Fibroblast of peridontal ligament (primary cell): ENCODE measurements around the gene HOXB3.
A peak's percentile ranks its signal among the peaks of the same experiment; 100 is the strongest.

Source experiments
- DNase-seq: peaks from one replicate; pipeline ENCODE4 v3.0.0-alpha.2; 2010; ENCODE audit errors: extremely low read depth

The HOXB3 gene

DNA sequence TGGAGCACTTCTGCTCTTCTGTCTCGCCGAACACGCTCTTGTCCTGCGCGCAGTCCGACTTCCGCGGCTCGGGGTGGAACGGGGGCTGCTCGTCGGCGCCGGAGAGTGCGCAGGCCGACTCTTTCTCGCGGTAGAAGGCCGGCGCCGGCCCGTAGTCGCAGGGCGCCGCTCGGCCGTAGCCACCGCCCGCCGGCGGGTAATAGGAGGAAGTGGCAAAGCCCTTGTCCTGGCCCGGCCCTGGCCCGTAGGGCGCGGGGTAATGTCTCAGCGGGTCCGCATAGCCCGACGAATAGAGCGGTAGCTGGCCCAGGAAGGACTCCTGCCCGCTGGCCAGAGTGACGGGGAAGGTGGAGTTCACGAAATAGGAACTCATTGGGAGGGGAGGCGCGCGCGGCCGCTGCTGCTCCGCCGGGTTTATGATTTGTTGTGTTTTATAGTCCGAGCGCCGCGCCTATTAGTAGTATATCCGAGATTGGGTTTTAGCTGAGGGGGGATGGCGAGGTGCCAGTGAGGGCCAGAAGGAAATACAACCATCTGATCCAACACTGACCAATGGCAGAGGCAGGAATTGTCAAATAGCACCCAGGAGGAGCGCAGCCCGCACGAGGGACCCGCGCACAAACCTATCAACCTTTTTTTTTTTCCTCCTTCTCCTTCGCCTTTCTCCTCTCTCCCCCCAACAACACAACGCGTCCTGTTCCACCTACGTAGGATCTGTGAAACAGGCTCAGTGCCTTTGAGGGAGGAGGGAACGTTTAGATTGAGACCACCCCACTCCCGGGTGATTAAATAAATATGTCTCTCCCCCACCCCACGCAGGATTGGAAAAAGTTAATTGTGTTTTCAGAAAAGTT lies 8.0 kb upstream of the HOXB3 start:
- DNase-seq = no peak

DNA sequence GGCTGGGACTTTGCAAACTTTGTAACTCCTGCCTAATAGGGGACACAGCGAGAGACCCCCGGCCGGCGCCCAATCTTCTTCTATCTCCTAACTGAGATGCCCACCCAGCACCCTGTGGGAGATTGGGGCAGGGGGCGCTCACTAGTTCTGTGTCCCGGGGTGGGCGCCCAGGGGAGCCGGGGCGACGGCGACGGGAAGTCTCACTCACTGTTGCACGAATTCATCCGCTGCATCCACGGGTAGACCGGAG lies 7.4 kb upstream of the HOXB3 start:
- DNase-seq = no peak

DNA sequence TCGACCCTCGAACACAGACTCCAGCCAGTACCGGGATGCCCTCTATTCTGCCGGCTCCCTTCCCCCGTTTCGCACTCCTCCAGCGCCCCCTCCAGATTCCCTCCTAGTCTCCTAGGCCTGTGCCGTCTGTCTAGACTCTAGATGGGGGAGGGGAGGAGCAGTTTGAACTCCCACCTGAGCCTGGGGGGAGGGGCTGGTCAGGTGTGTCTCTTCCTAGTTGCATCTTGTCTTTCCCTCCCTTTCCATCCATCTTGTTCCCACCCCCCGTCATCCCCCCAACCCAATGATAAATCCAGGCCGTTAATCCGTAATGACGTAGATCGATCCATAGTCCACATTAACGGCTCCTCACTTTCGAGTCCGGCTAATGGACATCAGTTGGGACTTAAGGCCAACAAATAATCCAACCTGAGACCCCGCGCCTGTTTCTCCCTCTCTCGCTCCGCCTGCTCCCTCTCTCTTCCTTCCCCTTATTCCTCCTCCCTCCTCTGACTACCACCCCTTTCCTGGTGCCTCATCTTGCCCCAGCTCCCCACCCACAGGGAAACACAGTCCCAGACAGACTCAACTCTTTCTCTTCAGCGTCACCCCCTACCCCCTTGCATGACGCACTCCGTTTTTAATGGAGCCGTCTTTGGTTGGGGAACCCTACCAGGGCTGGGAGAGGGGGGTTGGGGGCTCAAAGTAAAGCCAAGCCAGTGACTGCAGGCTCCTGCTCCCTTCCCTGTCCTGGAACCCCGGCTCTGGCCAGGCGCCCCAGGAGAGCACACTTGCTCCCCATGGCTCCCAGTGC lies 6.9 kb upstream of the HOXB3 start:
- no peak for DNase-seq

DNA sequence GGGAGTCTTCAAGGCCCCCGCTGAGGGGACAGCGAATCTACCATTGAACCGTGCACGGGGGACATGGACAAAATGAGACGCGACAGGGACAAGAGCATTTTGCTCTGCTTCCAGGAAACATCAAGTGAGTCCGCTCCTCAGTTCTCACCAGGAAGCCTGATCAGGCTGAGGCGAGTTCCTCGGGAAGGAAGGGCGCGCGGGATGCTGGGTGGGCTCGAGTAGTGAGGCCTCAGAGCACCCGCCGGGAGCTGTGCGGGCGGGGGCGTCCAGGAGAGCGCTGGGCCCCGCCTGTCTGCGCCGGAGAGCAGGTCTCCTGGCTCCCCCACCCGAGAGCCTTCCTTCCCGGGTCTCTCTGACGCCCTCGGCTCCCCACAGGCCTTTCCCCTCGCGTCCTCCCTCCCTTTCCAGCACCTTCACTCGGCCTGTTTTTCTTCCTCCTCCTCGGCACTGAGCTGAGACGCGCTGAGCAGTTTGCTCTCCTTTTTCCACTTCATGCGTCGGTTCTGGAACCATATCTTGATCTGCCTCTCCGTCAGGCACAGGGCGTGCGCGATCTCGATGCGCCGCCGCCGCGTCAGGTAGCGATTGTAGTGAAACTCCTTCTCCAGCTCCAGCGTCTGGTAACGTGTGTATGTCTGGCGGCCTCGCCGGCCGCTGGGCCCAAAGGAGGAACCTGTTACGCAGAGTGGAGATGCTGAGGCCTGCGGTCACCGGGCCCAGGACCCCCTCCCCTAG lies 6.1 kb upstream of the HOXB3 start:
- no peak for DNase-seq

DNA sequence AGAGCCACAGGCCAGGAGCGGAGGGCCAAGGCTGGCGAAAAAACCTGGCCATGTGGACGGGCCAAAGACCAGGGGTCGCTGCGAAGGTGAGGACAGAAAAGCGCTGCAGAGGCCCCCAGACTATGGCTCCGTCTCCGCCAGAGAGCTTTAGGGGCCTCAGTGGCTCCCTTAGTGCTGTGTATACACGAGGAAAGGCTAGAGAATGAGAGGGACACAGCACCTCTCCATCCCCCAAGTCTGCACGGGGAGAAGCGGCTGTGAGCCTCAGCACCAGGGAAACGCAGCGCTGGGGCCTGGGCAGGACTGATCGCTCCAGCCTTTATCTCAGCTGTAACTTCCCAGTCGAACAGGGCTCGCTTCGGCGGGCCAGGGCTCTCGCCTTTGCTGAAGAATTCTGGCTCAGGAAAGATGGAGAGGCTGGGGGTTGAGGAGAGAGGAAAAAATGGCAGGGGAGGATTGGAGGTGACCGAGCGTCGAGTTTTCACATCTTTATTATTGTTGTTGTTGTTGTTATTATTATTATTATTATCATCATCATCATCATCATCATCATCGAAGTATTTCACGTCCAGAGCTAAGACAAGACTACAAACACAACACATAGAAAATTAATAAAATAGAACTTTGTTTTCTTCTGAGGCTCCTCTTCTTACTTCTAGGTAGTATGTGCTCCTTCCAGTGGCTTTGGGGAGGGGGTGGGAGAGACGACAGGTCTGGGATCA lies 5.4 kb upstream of the HOXB3 start:
- DNase-seq = no peak

DNA sequence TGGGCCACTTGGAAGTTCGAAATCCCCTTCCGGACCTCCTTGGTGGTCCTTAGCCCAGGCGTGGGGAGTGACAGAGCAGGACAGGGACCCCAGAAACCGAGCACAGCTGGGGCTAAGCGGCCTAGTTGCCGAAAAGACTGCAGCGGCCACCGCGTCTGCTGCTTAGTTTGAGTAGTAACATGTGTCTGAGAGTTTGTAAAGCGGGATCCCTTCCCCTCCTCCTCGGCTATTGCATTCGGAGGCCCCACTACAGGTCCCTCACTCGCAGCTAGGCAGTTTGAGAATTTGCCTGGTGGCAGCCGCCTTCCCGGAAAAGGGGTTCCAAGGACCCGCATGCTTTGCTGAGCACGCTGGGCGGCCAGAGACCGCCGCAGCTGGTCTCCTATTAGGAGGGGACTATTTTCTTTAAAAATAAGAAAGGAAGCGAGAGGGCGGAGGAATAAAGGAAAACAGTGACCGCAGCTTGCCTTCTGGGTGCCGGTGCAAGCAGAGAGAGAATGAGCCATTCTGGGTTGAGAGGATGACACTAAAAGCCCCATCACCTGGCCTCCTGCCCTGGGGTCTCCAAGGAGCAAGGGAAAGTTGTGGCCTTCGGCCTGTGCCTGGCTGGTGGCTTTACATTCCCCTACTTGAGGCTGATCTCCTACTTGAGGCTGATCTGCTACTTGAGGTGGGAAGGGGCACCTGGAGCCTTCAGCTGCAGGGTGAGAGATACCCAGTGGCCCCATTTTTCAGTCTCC lies 4.7 kb upstream of the HOXB3 start:
- DNase-seq = no peak

DNA sequence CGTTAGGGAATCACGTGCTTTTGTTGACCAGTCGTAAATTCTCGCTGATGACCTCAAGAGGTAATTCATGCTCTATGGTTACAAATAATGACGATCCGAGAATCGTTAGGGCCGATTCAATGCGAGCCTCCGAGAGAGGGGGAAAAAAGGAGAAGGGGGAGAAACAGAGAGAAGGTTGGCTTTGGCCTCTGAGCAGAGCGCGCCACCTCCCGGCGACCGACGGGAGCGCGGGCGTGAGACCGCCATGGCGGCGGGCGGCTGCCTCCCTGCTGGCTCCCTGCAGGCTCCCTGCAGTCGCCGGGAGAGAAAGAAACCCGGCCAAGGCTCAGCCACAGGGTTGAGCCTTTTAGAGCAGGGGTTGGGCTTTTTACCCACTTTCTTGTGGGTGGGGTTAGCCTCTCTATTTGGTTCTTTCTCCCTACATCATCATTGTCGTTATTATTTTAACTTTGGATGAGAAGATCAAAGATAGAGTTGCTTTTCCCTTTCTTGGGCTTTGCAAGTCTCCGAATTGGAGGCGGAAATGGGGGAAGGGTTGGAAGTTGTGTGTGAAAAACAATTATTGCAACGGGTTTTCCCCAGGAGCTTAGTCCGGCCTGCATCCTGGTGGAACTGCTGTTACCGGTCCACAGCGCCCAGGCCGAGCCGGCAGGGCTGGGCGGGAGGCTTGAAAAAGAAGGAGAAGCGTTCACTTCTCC lies 3.9 kb upstream of the HOXB3 start:
- DNase-seq = peak; percentile 37

DNA sequence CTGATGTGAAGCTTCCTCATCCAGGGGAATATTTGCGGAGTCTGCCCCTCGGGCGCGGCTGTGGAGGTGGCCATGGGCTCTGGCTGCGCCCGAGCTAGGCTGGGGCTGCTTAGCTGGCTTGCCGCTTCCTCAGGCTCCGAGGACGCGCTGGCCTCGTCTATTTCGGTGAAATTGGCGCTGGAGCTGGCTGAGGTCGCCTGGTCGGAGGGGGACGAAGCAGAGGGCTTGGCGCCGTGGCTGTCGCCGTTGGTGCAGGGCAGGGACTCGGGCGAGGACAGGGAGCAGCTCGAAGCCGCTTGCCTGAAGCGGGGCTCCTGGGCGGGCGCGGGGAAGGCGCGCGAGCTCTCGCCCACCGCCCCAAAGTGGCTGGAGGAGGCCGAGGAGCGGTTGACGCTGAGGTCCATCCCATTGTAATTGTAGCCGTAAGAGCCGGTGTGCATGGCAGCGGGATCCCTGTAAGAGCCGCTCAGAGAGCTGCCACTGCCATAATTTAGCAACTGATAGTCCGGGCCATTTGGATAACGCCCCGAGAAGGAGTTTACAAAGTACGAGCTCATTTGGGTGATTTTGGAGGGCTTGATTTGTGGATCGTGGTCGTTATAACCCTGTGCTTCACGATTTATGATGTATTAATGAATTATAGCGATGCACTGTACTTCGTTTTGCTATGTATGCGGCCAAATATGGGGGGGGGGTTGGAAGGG lies 3.2 kb upstream of the HOXB3 start, which contains the start of gene HOXB5:
Gene HOXB5, minus strand, starts transcription at position 654 of the 704 bp plus-strand sequence. Its CDS starts 97 bp downstream, at position 557.
- no peak for DNase-seq

DNA sequence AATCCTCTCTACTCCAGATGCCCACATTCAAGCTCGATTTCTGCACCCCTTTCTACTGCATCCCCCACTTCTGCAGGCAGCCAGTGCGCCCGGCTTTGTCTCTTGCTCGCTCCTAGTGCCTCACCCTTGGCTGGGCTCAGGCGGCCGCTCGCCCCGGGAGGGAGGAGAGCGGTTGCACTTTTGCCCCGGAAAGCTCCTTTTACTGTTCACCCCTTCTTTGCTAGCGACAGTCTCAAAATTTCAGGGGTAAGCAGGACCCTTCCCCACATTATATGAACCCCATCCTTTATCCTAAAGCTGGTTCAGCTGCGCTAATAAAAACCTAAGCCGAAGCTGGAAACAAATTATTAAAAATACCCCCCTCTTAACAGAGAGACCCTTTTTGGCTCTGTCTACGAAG lies 2.5 kb upstream of the HOXB3 start:
- DNase-seq = no peak

DNA sequence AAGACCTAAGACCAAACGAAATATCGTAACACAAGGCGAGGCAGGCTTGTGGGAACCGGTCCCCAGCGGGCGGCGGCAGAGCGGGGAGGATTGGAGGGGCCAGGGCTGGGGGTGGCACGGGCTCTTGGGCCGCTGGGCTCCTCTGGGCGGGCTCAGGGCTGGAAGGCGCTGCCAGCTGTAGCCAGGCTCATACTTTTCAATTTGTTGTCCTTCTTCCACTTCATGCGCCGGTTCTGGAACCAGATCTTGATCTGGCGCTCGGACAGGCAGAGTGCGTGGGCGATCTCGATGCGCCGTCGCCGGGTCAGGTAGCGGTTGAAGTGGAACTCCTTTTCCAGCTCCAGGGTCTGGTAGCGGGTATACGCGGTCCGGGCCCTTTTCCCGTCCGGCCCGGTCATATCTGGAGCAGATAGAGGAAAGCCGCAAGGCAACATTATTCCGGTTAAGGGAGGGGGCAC lies 2.0 kb upstream of the HOXB3 start:
- no peak for DNase-seq

DNA sequence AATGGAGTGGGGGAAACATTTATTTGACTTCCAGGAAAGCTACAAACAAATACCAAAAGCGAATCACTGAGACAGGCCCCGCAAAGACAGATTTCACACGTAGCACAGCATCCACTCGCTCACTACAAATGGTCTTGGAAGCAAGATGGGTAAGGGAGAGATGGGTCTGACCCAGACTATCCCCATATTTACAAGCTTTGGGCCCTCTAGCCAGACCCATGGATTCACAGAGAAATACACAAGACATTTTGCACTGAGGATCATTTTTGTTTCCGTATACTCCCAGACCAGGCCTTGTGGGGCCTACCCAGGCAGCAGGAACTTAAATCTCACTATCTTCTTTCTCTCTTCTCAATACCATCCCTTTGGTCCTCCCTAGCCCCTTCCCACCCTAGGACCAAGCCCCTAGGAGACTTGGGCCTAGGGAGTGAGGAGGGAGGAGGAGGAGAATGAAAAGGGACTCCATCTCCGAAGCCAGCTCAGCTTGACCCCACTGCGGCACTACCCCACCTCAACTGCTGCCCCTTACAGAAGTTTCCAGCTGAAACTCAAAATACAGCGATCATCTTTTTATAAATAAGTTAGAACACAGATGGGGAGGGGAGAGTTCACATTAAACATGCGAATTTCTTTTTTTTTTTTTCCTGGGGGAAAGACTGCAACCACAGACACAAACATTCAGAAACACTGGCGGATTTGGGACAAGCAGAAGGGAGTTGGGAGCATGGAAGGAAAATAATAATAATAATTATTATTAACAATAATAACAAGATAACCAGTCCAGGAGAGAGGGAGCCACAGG lies 1.4 kb upstream of the HOXB3 start:
- no peak for DNase-seq

DNA sequence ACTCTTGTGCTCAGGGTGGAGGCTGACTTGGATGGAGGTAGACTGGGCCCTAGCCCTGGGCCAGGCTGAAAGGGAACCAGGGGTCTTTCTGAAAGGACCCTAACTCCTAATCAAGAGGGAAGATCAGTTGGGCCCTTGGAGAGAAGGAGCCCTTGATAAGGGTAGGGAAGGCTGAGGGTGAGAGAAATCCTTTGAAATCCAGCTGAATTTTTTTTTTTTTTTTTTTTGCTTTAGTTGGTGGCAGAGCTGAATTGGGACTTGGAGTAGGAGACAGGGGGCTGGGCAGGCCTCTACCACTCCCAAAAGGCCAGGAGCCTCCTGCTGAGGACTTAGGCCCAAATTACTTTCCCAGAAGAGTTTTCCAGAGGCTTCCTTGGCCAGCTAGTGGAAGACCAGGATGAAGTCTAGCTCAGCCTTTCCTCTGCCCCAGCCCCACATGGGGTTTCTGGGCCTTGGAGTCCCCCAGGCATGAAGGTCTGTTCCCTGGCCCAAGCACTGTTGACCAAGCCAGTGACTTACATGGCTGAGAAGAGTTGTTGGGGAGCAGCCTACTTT lies 643 bp upstream of the HOXB3 start:
- no peak for DNase-seq

DNA sequence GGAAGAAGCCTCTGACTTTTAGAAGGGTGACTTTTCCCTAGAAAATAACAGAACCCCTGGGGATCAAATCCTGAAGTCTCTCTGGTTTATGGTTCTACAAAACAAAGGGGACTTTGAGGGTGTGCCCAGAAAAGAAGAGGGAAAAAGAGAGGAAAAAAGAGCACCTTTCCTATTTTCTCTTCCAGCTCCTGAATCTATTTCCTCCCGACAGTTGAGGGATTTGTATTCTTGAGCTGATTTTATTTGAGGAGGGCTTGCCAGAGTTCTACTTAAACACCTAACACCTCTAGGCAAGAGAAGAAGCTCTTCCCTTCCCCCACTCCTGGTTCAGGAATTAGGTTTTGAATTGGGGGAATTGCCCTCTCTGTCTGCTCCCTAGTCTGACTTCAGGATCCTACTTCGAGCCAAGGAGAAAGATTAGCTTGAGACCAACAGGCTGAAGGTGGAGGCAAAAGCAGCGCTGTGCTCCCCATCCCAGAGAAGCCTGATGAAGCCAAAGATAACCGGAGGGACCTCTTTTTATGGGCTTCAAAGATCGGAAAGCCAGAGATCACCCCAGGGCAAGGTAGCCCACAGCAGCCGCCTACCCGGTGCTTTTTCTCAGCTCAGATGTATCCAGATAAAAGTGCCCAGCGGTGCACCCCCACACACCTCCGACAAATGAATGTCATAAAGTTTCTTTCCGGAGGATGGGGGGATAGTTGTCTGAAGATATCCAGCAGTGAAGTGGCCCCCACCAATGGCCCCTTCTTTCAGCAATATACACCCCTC lies 796 bp downstream of the HOXB3 start:
- no peak for DNase-seq

DNA sequence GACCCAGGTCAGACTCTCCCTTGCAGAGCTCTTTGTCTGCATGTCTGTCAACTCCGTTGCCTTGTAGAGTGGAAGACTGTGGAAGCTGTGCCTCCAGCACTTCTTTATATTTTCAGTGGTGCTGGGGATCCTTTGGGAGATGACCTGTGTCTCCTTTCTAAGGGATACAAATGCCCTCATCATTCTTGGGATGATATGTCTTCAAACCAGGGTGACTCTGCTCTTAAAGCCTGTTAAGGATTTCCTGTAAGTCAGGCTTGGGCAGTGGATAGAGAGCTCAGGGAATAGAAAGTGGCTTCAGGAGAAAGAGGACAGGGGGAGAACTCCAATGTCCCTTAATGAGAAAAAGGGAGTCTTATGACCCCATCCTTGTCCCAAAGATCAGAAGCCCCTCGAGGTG lies 1.5 kb downstream of the HOXB3 start:
- DNase-seq = no peak

DNA sequence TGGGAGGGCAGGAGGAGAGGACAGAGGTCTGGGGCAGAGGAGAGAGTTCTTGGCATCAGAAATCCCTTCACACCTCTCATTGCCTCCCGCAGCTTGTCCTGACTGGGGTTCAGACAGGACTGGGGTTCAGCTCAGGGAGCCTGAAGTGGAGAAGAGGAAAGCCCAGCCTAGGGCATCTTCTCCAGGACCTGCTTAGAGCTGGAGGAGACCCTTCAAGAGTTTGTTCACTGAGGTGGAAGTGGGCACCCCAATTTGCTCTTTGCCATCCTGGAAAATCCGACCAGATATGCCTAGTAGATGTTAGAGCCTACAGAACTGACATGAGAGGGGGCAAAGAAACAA lies 2.0 kb downstream of the HOXB3 start:
- DNase-seq = no peak

DNA sequence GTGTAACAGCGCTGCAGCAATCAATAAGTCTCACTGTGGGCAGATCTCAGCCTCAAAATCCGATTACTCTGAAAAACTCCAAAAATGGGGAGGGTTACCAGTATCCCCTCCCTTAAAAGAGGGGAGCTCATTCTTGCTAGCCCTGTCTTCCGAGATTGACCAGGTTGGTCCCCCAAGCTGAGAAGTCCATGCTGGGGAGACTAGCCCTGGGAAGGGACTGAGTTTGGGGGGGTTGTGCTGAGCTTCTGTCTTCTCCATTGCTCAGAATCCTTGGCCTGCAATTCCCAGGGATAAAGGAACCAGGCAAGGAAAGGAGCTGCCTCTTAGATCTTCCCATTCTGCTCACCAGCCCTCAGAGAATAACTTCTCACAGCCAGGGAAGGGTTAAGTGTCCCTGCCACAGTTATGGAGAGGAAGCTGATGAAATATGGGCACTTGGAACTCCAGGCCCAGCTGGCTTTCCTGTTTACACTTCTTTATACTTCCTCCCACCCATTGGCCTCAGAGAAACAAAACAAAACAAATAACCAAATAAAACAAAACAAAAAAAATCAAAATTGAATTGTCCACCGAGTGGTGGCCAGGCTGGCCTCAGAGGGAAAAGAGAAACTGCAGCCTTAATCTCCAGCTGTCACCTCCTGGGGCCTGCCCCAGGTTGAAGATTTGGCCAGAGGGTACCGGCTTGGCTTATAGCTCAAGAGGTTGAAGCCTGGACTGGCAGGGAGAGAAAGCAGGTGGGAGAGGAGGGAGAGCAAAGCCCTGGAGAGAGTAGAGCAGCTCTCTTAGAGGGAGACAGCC lies 2.6 kb downstream of the HOXB3 start:
- no peak for DNase-seq
